WTC11 (cell line): Measurements from ENCODE around the gene HDAC10. TPM values are rescaled to one million over a fixed set of nuclear protein-coding genes. Genes with fewer than 3 reads are reported as not detected.
A peak's percentile ranks its signal among the peaks of the same experiment; 100 is the strongest.

Experiments
- ATAC-seq: fragments of 200-7000 bp; cut with Tn5 transposase; 2 replicates; pipeline ENCODE4 v1.10.0; 2021; ENCODE audit warnings: mild to moderate bottlenecking, moderate library complexity
- CTCF ChIA-PET: fragments of 300-600 bp; sonication (Branson Sonifier 250); formaldehyde crosslinking; loops from one replicate; lab custom pipeline; 2021; ENCODE audit warnings: antibody characterized with exemption; lab: Charles Lee
- POLR2A ChIA-PET: fragments of 350-600 bp; sonication (Branson Sonifier 250); formaldehyde crosslinking; loops from one replicate; lab custom pipeline; 2021; ENCODE audit warnings: antibody characterized with exemption; lab: Charles Lee
- DNase-seq: peaks from one replicate; pipeline ENCODE4 v3.0.0; 2021; ENCODE audit warnings: low spot score
- H3K27ac Mint-ChIP-seq: 2 replicates; pipeline ENCODE4 v1.8.0; 2021; ENCODE audit warnings: mixed read lengths
- H3K27me3 Mint-ChIP-seq: 2 replicates; pipeline ENCODE4 v1.8.0; 2021; ENCODE audit warnings: low read depth, mild to moderate bottlenecking, moderate library complexity, mixed read lengths
- H3K36me3 Mint-ChIP-seq: 2 replicates; pipeline ENCODE4 v1.8.0; 2021; ENCODE audit warnings: mixed read lengths
- H3K4me1 Mint-ChIP-seq: 2 replicates; pipeline ENCODE4 v1.8.0; 2022; ENCODE audit warnings: mixed read lengths
- H3K4me3 Mint-ChIP-seq: 2 replicates; pipeline ENCODE4 v1.8.0; 2021; ENCODE audit warnings: mild to moderate bottlenecking, moderate library complexity, mixed read lengths
- H3K9me3 Mint-ChIP-seq: 2 replicates; pipeline ENCODE4 v1.8.0; 2021; ENCODE audit warnings: mixed read lengths
- AR ChIP-seq: fragments of 250-450 bp; sonication (Bioruptor Pico); IDR thresholded peaks from 2 replicates; pipeline ENCODE4 v1.9.0; 2021; ENCODE audit warnings: mild to moderate bottlenecking
- ATF6 ChIP-seq: sonication (generic); formaldehyde crosslinking; IDR thresholded peaks from 2 replicates; pipeline ENCODE4 v1.8.1; 2023; ENCODE audit warnings: mild to moderate bottlenecking, missing genetic modification reagents
- CREB1 ChIP-seq: sonication (generic); formaldehyde crosslinking; IDR thresholded peaks from 2 replicates; pipeline ENCODE4 v1.8.0; 2023; ENCODE audit warnings: mild to moderate bottlenecking, missing genetic modification reagents
- E2F5 ChIP-seq: sonication (generic); formaldehyde crosslinking; IDR thresholded peaks from 2 replicates; pipeline ENCODE4 v1.8.1; 2022; ENCODE audit warnings: mild to moderate bottlenecking, moderate library complexity, missing genetic modification reagents
- HMGA2 ChIP-seq: fragments of 250-450 bp; sonication (Bioruptor Pico); IDR thresholded peaks from 2 replicates; pipeline ENCODE4 v1.4.0; 2021; ENCODE audit warnings: mild to moderate bottlenecking, moderate library complexity
- JAZF1 ChIP-seq: fragments of 250-450 bp; sonication (Bioruptor Pico); IDR thresholded peaks from 2 replicates; pipeline ENCODE4 v1.9.0; 2021; ENCODE audit warnings: moderate library complexity, mild to moderate bottlenecking, inconsistent platforms
- MYBL2 ChIP-seq: sonication (generic); formaldehyde crosslinking; IDR thresholded peaks from 2 replicates; pipeline ENCODE4 v1.8.1; 2023; ENCODE audit warnings: mild to moderate bottlenecking, moderate library complexity, missing genetic modification reagents
- NR2C2 ChIP-seq: sonication (generic); formaldehyde crosslinking; IDR thresholded peaks from 2 replicates; pipeline ENCODE4 v1.8.0; 2022; ENCODE audit warnings: mild to moderate bottlenecking, missing genetic modification reagents
- SMAD3 ChIP-seq: sonication (generic); formaldehyde crosslinking; IDR thresholded peaks from 2 replicates; pipeline ENCODE4 v1.8.0; 2022; ENCODE audit warnings: missing genetic modification reagents, mild to moderate bottlenecking, borderline replicate concordance
- SMAD4 ChIP-seq: sonication (generic); formaldehyde crosslinking; IDR thresholded peaks from 2 replicates; pipeline ENCODE4 v1.8.0; 2022; ENCODE audit warnings: mild to moderate bottlenecking, missing genetic modification reagents
- SP1 ChIP-seq: sonication (generic); formaldehyde crosslinking; conservative IDR thresholded peaks from 2 replicates; pipeline ENCODE4 v1.8.1; 2022; ENCODE audit warnings: missing genetic modification reagents
- TEAD1 ChIP-seq: sonication (generic); formaldehyde crosslinking; IDR thresholded peaks from 2 replicates; pipeline ENCODE4 v1.8.0; 2022; ENCODE audit warnings: mild to moderate bottlenecking, missing genetic modification reagents
- TEAD4 ChIP-seq: sonication (generic); formaldehyde crosslinking; IDR thresholded peaks from 2 replicates; pipeline ENCODE4 v1.8.0; 2022; ENCODE audit warnings: mild to moderate bottlenecking, missing genetic modification reagents
- ZNF219 ChIP-seq: sonication (generic); formaldehyde crosslinking; IDR thresholded peaks from 2 replicates; pipeline ENCODE4 v1.8.0; 2023; ENCODE audit warnings: missing genetic modification reagents, mild to moderate bottlenecking, borderline replicate concordance
- ZNF512 ChIP-seq: sonication (generic); formaldehyde crosslinking; IDR thresholded peaks from 2 replicates; pipeline ENCODE4 v1.8.1; 2022; ENCODE audit warnings: missing genetic modification reagents, borderline replicate concordance
- ZNF532 ChIP-seq: fragments of 250-450 bp; sonication (Bioruptor Pico); IDR thresholded peaks from 2 replicates; pipeline ENCODE4 v1.9.0; 2021; ENCODE audit warnings: mild to moderate bottlenecking, borderline replicate concordance
- ZNF671 ChIP-seq: fragments of 250-450 bp; sonication (Bioruptor Pico); IDR thresholded peaks from 2 replicates; pipeline ENCODE4 v1.8.0; 2021; ENCODE audit warnings: mild to moderate bottlenecking
- total RNA-seq: library from RNA; stranded (reverse); gene quantifications from 3 replicates; pipeline ENCODE4 v1.2.3, GENCODE V29; 2021

HDAC10 gene
- total RNA-seq, 1 experiment from 2014 or later: 40.9 TPM

GRCh38 chr22:50270666-50271394 lies 19.8 kb upstream of the HDAC10 start (continued):
- TF ChIP-seq E2F5 (CRISPR knock-in tag): peak; percentile 53; the same call in 1 of the 2 replicates
- TF ChIP-seq TEAD4 (CRISPR knock-in tag): peak; percentile 92
- TF ChIP-seq SMAD4: peak; percentile 86
- no peak for TF ChIP-seq NR2C2 (CRISPR knock-in tag)
- TF ChIP-seq ATF6 (CRISPR knock-in tag): no peak
- TF ChIP-seq ZNF671 (CRISPR knock-in tag): no peak
- no peak for TF ChIP-seq JAZF1 (CRISPR knock-in tag)
- peak; percentile 77; the same call in 1 of the 2 replicates for TF ChIP-seq ZNF219 (CRISPR knock-in tag)
- TF ChIP-seq MYBL2 (CRISPR knock-in tag): no peak
- no peak for TF ChIP-seq CREB1 (CRISPR knock-in tag)
- no peak for TF ChIP-seq AR
- TF ChIP-seq ZNF532: no peak
- peak; percentile 91 for TF ChIP-seq TEAD1 (CRISPR knock-in tag)
- TF ChIP-seq, all 79 proteins: peak for 24

- ATAC-seq (peak; percentile 5; the same call in 1 of the 2 replicates), DNase-seq (peak; percentile 35)
- CTCF ChIA-PET: interaction anchor here (1.0 kb wide), 1 partner anchor 79 kb away, joined by 4 read pairs; no protein-coding TSS in a partner anchor
- peak within 1 kb of the TSS; percentile 57 for H3K4me3 Mint-ChIP-seq
- TF ChIP-seq SMAD3 (CRISPR knock-in tag) (no peak), ZNF219 (CRISPR knock-in tag) (no peak), HMGA2 (no peak), ZNF512 (CRISPR knock-in tag) (no peak), SP1 (CRISPR knock-in tag) (no peak), ZNF532 (no peak)
- TF ChIP-seq, all 79 proteins: peak for 0
- POLR2A ChIA-PET: interaction anchor here (1.5 kb wide), 1 partner anchor 24 kb away, joined by 3 read pairs; no protein-coding TSS in a partner anchor
- Mint-ChIP-seq H3K36me3 (peaks cover 4% of the 10 kb centered on the region), H3K4me1 (no peaks in the 10 kb centered on the region), H3K27me3 (peaks cover 53% of the 10 kb centered on the region), H3K9me3 (no peaks in the 10 kb centered on the region), H3K27ac (no peak within 1 kb of the TSS)
Observed at GRCh38 chr22:50269970-50270665, 19.1 kb upstream of the HDAC10 start, which contains the start of gene MAPK11. Gene MAPK11 (minus strand): TSS chr22:50270380. CDS start chr22:50270292, 88 bp downstream.
